ENCODE data around the gene ENTPD8.

Gene ENTPD8

DNA sequence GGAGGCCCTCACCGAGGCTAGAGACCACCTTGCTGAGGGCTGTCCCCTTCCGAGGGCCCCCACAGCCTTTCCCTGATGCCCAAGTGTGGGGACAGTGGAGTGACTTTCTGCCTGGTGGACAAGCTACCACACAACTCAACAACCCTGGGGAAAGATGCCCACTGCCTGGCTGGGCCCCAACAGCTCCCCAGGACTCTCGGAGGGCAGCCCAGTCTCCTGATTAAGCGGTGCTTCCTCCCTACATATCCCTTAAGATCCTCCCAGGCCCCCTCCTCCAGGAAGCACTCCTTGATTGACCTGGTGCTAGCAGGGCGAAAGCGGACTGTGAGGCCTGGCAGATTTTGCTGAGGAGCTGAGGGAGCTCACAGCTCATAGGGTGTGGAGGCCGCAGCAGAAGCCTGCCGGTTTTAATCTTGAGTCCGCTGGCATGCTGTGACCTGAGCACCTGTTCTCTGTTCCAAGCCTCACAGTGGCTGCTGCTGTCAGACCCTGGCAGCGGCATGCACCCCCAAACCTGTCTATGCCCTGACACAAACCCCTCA lies 15.8 kb upstream of the ENTPD8 start:
- TF ChIP-seq CSDC2 (CRISPR knock-in tag; IDR thresholded peaks at IDR 0.05) (no peak), BACH2 (CRISPR knock-in tag; IDR thresholded peaks at IDR 0.05; ENCODE audit: borderline replicate concordance) (no peak), ESRRG (CRISPR knock-in tag; IDR thresholded peaks at IDR 0.05) (no peak), SNAI2 (CRISPR knock-in tag; IDR thresholded peaks at IDR 0.05) (no peak), ZNF8 (CRISPR knock-in tag; IDR thresholded peaks at IDR 0.05) (no peak), ZNF70 (CRISPR knock-in tag; IDR thresholded peaks at IDR 0.05) (no peak), POU6F1 (CRISPR knock-in tag; IDR thresholded peaks at IDR 0.05; ENCODE audit: borderline replicate concordance, low read depth) (no peak), ISL1 (CRISPR knock-in tag; IDR thresholded peaks at IDR 0.05) (no peak), RARB (CRISPR knock-in tag; IDR thresholded peaks at IDR 0.05) (no peak), TSHZ2 (CRISPR knock-in tag; IDR thresholded peaks at IDR 0.05) (no peak), ZFP3 (CRISPR knock-in tag; IDR thresholded peaks at IDR 0.05) (no peak), PPARA (CRISPR knock-in tag; IDR thresholded peaks at IDR 0.05; ENCODE audit: borderline replicate concordance) (no peak), TOX (CRISPR knock-in tag; IDR thresholded peaks at IDR 0.05; ENCODE audit: borderline replicate concordance) (no peak), ZNF565 (CRISPR knock-in tag; conservative IDR thresholded peaks at IDR 0.05; ENCODE audit: low read depth) (no peak), TCF4 (CRISPR knock-in tag; IDR thresholded peaks at IDR 0.05; ENCODE audit: borderline replicate concordance) (no peak), OSR1 (CRISPR knock-in tag; IDR thresholded peaks at IDR 0.05) (no peak), ARNTL (CRISPR knock-in tag; IDR thresholded peaks at IDR 0.05; ENCODE audit: borderline replicate concordance, low read depth) (no peak), GLIS3 (CRISPR knock-in tag; IDR thresholded peaks at IDR 0.05) (no peak)
- TF ChIP-seq, protein P1, sequence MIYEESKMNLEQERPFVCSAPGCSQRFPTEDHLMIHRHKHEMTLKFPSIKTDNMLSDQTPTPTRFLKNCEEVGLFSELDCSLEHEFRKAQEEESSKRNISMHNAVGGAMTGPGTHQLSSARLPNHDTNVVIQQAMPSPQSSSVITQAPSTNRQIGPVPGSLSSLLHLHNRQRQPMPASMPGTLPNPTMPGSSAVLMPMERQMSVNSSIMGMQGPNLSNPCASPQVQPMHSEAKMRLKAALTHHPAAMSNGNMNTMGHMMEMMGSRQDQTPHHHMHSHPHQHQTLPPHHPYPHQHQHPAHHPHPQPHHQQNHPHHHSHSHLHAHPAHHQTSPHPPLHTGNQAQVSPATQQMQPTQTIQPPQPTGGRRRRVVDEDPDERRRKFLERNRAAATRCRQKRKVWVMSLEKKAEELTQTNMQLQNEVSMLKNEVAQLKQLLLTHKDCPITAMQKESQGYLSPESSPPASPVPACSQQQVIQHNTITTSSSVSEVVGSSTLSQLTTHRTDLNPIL (CRISPR knock-in tag; IDR thresholded peaks at IDR 0.05; ENCODE audit: low read depth), result no peak
- TF ChIP-seq, protein P2, sequence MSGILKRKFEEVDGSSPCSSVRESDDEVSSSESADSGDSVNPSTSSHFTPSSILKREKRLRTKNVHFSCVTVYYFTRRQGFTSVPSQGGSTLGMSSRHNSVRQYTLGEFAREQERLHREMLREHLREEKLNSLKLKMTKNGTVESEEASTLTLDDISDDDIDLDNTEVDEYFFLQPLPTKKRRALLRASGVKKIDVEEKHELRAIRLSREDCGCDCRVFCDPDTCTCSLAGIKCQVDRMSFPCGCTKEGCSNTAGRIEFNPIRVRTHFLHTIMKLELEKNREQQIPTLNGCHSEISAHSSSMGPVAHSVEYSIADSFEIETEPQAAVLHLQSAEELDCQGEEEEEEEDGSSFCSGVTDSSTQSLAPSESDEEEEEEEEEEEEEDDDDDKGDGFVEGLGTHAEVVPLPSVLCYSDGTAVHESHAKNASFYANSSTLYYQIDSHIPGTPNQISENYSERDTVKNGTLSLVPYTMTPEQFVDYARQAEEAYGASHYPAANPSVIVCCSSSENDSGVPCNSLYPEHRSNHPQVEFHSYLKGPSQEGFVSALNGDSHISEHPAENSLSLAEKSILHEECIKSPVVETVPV (CRISPR knock-in tag; IDR thresholded peaks at IDR 0.05), result no peak
- ATAC-seq, result no peak

GRCh38 chr9:137456061-137456863 lies 15.1 kb upstream of the ENTPD8 start:
- ATAC-seq, result no peak
- TF ChIP-seq PPARA (CRISPR knock-in tag; IDR thresholded peaks at IDR 0.05; ENCODE audit: borderline replicate concordance) (no peak), ESRRG (CRISPR knock-in tag; IDR thresholded peaks at IDR 0.05) (no peak), ISL1 (CRISPR knock-in tag; IDR thresholded peaks at IDR 0.05) (no peak), ZC3H10 (CRISPR knock-in tag; IDR thresholded peaks at IDR 0.05) (no peak), GLIS3 (CRISPR knock-in tag; IDR thresholded peaks at IDR 0.05) (no peak), BACH2 (CRISPR knock-in tag; IDR thresholded peaks at IDR 0.05; ENCODE audit: borderline replicate concordance) (no peak), TOX (CRISPR knock-in tag; IDR thresholded peaks at IDR 0.05; ENCODE audit: borderline replicate concordance) (no peak), ZNF70 (CRISPR knock-in tag; IDR thresholded peaks at IDR 0.05) (no peak), ARNTL (CRISPR knock-in tag; IDR thresholded peaks at IDR 0.05; ENCODE audit: borderline replicate concordance, low read depth) (no peak), ZNF565 (CRISPR knock-in tag; conservative IDR thresholded peaks at IDR 0.05; ENCODE audit: low read depth) (no peak), OSR1 (CRISPR knock-in tag; IDR thresholded peaks at IDR 0.05) (no peak), ZNF8 (CRISPR knock-in tag; IDR thresholded peaks at IDR 0.05) (no peak), ZFP30 (CRISPR knock-in tag; IDR thresholded peaks at IDR 0.05) (no peak), SNAI2 (CRISPR knock-in tag; IDR thresholded peaks at IDR 0.05) (no peak), TSHZ2 (CRISPR knock-in tag; IDR thresholded peaks at IDR 0.05) (no peak)
- TF ChIP-seq, protein P1 (CRISPR knock-in tag; IDR thresholded peaks at IDR 0.05; ENCODE audit: low read depth), result no peak
- TF ChIP-seq, protein P3, sequence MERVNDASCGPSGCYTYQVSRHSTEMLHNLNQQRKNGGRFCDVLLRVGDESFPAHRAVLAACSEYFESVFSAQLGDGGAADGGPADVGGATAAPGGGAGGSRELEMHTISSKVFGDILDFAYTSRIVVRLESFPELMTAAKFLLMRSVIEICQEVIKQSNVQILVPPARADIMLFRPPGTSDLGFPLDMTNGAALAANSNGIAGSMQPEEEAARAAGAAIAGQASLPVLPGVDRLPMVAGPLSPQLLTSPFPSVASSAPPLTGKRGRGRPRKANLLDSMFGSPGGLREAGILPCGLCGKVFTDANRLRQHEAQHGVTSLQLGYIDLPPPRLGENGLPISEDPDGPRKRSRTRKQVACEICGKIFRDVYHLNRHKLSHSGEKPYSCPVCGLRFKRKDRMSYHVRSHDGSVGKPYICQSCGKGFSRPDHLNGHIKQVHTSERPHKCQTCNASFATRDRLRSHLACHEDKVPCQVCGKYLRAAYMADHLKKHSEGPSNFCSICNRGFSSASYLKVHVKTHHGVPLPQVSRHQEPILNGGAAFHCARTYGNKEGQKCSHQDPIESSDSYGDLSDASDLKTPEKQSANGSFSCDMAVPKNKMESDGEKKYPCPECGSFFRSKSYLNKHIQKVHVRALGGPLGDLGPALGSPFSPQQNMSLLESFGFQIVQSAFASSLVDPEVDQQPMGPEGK (CRISPR knock-in tag; IDR thresholded peaks at IDR 0.05; ENCODE audit: borderline replicate concordance), result no peak

Measured in SK-N-SH treated with all-trans-retinoic acid at 6 μM for 48 hours (cell line).